GM18873 (cell line): Measurements from ENCODE around the gene NPR1.
"Not testable (repeated sequence)": the region's sequence is repeated elsewhere in the genome, so short reads cannot be mapped to it uniquely, and the experiment has no call there.

Experiments used
- ATAC-seq: cut with Tn5 transposase; IDR thresholded peaks from one replicate; pipeline ENCODE4 v1.9.1; 2021; ENCODE audit warnings: mild to moderate bottlenecking, moderate library complexity, moderate number of reproducible peaks; ENCODE audit not compliant: unreplicated experiment, low FRiP score

The NPR1 gene

GRCh38 chr1:153649137-153649862, 29.2 kb upstream of the NPR1 start:
- no peak for ATAC-seq

- ATAC-seq: no peak
Observed at GRCh38 chr1:153649863-153650235, 28.6 kb upstream of the NPR1 start.

- no peak for ATAC-seq
Observed at GRCh38 chr1:153651771-153652170, 26.7 kb upstream of the NPR1 start.

GRCh38 chr1:153652805-153653500, 25.5 kb upstream of the NPR1 start:
- ATAC-seq: no peak

- no peak for ATAC-seq
Observed at GRCh38 chr1:153655333-153655732, 23.2 kb upstream of the NPR1 start.

- peak; percentile 75 for ATAC-seq
Observed at GRCh38 chr1:153658400-153659174, 19.9 kb upstream of the NPR1 start, which contains the start of gene SNAPIN. Gene SNAPIN, plus strand, starts transcription at chr1:153658703. Its CDS starts 41 bp downstream, at chr1:153658744.

GRCh38 chr1:153659175-153659534, 19.3 kb upstream of the NPR1 start:
- no peak for ATAC-seq

GRCh38 chr1:153659656-153660055, 18.8 kb upstream of the NPR1 start:
- ATAC-seq: no peak

GRCh38 chr1:153661111-153661708, 17.3 kb upstream of the NPR1 start:
- no peak for ATAC-seq

GRCh38 chr1:153662269-153662668, 16.2 kb upstream of the NPR1 start:
- ATAC-seq: no peak

GRCh38 chr1:153663211-153663610, 15.3 kb upstream of the NPR1 start:
- ATAC-seq: no peak

- ATAC-seq: no peak
Observed at GRCh38 chr1:153667439-153667838, 11.0 kb upstream of the NPR1 start.

GRCh38 chr1:153668672-153669071, 9.8 kb upstream of the NPR1 start:
- ATAC-seq: not testable (repeated sequence)

- ATAC-seq: no peak
Observed at GRCh38 chr1:153669606-153670005, 8.9 kb upstream of the NPR1 start.

GRCh38 chr1:153670257-153670858, 8.1 kb upstream of the NPR1 start:
- no peak for ATAC-seq

- peak; percentile 93 for ATAC-seq
Observed at GRCh38 chr1:153670859-153671627, 7.4 kb upstream of the NPR1 start, which contains the start of gene ILF2. Gene ILF2, minus strand, starts transcription at chr1:153670993. Its CDS starts 71 bp downstream, at chr1:153670922.

- peak; percentile 6 for ATAC-seq
Observed at GRCh38 chr1:153671628-153672353, 6.7 kb upstream of the NPR1 start.

- no peak for ATAC-seq
Observed at GRCh38 chr1:153673511-153673910, 5.0 kb upstream of the NPR1 start.
